ENCODE results near the gene FGFR2.
"Not testable (repeated sequence)": the region's sequence is repeated elsewhere in the genome, so short reads cannot be mapped to it uniquely, and the experiment has no call there.

Gene FGFR2

DNA sequence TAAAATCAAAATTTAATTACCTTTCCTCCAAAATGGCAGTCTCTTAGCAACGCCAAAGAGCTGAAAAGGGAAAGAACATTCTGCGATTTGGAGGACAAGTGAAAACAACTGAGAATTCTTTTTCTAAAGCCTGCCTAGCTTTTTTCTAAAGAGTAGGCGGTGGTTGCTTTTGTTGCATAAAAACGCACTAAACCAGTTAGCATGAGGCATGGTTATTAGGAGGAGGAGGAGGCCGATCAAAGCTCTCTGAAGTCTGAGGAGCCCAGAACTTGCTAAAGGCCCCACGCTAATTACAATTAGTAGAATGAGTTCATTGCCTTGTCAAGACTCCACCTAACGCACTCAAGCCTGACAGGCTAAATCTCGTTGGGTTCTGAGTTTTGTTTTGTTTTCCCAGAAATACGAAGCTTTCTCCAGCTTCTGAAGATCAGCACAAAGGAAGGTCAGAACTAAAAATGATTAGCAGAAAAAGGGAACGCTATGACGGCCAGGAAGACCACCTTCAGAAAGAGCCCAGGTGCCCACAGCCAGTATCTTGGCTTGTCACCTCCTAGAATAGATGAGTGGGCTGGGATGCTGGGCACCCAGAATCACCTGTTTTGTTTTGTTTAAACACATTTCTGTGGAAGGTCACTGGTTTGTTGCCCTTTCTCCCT lies 72.0 kb downstream of the FGFR2 start:
- no peak overlapping the region for H3K4me3 ChIP-seq (ENCODE audit: low read depth, low read length)
- TF ChIP-seq, protein P1, sequence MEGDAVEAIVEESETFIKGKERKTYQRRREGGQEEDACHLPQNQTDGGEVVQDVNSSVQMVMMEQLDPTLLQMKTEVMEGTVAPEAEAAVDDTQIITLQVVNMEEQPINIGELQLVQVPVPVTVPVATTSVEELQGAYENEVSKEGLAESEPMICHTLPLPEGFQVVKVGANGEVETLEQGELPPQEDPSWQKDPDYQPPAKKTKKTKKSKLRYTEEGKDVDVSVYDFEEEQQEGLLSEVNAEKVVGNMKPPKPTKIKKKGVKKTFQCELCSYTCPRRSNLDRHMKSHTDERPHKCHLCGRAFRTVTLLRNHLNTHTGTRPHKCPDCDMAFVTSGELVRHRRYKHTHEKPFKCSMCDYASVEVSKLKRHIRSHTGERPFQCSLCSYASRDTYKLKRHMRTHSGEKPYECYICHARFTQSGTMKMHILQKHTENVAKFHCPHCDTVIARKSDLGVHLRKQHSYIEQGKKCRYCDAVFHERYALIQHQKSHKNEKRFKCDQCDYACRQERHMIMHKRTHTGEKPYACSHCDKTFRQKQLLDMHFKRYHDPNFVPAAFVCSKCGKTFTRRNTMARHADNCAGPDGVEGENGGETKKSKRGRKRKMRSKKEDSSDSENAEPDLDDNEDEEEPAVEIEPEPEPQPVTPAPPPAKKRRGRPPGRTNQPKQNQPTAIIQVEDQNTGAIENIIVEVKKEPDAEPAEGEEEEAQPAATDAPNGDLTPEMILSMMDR (IDR thresholded peaks at IDR 0.05; ENCODE audit: control insufficient read depth, extremely low read depth, insufficient read depth) = no peak
- no peak for DNase-seq (ENCODE audit: low read depth)

DNA sequence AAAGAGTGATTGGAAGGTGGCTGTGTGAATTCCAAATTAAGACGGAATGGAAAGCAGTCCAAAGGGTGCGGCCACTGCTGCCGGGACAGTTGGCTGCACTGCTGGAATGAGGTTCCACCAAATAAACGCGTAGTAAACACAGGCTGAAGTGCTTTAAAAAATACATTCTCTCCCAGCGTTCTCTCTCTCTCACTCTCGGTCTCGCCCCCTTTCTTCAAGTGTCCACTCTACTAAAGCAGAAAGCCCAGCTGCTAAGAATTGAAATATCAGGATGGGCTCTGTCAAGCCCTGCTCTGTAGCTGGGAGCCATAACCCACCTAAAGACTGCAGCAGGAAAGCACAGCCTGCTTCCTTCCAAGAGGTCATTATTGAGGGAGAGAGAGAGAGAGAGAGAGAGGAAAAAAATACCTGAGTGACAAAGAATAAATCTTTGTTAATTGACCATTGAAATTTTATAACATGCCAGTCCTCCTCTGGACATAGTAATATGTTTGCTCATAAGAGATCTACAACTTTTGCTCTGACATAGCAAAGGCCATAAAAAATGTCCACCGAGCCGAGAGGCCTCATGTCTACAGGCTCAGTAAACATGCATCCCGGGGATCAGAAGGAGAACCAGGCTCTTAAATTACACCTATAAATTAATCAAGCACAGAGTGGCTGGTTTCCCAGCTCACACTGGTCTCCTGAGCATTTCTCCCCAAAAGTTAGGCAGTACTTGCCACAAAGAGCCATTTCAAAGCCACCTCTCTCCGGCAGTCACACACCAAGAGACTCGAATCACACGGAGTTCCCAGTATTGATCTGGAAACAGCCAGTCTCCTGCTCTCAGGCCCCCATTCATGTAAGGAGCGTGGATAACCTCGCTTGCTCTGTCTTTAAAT lies 72.8 kb downstream of the FGFR2 start:
- H3K4me3 ChIP-seq (ENCODE audit: low read depth, low read length) = no peak overlapping the region
- TF ChIP-seq, protein P1 (IDR thresholded peaks at IDR 0.05; ENCODE audit: control insufficient read depth, extremely low read depth, insufficient read depth) = no peak
- no peak for DNase-seq (ENCODE audit: low read depth)

DNA sequence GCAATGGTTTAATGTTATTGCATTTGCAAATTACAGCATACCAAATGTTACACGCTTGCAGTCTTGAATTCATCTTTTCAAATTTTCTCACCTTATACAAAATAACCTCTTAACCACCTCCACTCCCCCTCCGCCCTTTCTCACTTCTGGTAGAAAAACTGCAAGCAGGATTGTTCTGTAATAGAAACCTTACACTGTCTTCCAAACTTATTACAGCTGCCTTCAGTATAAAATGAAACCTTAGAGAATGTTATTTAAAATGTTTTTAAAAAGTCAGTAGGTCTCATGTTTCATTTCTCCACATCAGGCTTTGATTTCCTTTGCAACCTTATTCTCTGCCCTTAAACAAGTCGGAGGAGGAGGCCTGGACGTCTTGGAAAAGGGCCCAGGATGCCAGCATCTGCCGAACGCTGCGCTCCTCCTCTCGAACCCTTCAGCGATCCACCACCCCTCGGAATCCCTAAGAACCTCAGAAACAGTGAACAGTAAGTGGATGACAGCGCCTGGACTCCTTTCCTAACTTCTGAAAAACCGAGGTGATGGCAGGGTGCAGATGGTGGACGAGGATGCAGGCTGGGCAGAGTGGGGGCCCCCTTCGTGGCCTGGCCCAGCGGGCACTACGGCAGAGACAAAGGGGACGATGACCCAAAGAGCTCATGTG lies 74.0 kb downstream of the FGFR2 start:
- no peak for DNase-seq (ENCODE audit: low read depth)
- TF ChIP-seq, protein P1 (IDR thresholded peaks at IDR 0.05; ENCODE audit: control insufficient read depth, extremely low read depth, insufficient read depth) = no peak
- no peak overlapping the region for H3K4me3 ChIP-seq (ENCODE audit: low read depth, low read length)

DNA sequence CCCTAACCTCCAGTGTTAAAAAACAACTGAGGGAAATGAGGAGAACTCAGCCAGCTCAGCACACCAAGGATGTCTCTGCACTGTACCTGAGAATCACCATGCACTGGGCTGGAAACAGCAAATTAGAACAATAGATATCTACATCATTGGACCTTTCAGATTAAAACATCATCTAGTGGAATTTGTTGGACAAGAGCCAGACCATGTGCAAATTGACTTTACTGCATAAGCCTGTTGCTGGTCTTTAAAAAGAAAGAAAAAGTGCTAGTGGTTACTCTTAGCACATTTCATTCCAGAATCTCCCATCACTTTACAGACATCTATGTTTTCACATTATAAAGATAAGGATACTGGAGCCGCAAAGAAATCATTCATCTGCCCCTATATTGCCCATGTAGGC lies 75.4 kb downstream of the FGFR2 start:
- TF ChIP-seq, protein P1 (IDR thresholded peaks at IDR 0.05; ENCODE audit: control insufficient read depth, extremely low read depth, insufficient read depth) = no peak
- DNase-seq (ENCODE audit: low read depth) = no peak
- H3K4me3 ChIP-seq (ENCODE audit: low read depth, low read length) = no peak overlapping the region

DNA sequence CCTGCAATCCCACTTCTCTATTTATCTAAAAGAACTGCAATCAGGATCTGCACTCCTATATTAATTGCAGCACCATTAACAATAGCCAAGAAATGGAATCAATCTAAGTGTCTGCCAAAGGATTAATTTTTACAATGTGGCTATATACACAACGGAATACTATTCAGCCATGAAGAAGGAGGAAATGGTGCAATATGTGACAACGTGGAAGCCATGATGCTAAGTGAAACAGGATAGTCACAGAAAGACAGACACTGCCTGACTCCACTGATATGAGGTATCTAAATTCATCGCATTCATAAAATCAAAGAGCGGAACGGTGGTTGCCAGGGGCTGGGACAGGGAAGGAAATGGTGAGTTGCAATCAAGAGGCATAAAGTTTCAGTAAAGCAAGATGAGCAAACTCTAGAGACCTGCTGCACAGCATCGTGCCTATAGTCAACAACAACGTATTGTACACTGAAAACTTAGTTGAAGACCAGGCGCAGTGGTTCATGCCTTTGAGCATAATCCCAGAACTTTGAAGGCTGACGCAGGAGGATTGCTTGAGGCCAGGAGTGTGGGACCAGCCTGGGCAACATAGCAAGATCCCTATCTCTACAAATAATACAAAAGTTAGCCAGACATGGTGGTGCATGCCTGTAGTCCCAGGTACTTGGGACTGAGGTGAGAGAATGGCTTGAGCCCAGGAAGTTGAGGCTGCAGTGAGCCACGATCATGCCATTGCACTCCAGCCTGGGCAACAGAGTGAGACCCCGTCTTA lies 76.3 kb downstream of the FGFR2 start:
- no peak overlapping the region for H3K4me3 ChIP-seq (ENCODE audit: low read depth, low read length)
- DNase-seq (ENCODE audit: low read depth) = no peak
- TF ChIP-seq, protein P1 (IDR thresholded peaks at IDR 0.05; ENCODE audit: control insufficient read depth, extremely low read depth, insufficient read depth) = no peak

DNA sequence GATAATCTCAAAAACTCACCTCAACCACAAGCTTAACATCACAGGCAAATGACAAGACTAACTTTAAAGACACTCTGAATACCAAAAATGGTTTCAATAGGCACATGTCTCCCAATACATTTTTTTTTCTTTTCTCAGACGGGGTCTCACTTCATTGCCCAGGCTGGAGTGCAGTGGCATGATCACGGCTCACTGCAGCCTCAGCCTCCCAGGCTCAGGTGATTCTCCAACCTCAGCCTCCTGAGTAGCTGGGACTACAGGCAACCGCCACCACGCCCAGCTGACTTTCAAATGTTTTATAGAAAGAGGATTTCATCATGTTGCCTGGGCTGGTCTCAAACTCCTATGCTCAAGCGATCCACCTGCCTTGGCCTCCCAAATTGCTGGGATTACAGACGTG lies 77.7 kb downstream of the FGFR2 start:
- H3K4me3 ChIP-seq (ENCODE audit: low read depth, low read length); DNase-seq (ENCODE audit: low read depth): not testable (repeated sequence)
